Body of pancreas (tissue), 4 donors: ENCODE data around the gene ZNF555. TPM values are rescaled to one million over a fixed set of nuclear protein-coding genes. Genes with fewer than 3 reads are reported as not detected.

ENCODE experiments used
- ATAC-seq: fragments of 150-250 bp; one replicate; pipeline ENCODE4 v1.9.1; 2016
- DNase-seq, 4 donors: peaks; one replicate each; pipeline ENCODE4 v3.0.0-alpha.2; 2019
- H3K27ac ChIP-seq, 4 donors: fragments of 200-600 bp; sonication (generic); 1 replicate in 3 of 4; 2 replicates in 1 of 4; pipeline versions ENCODE4 v1.5.1 to v1.6.1; 2016 to 2019; ENCODE audit warnings: mild to moderate bottlenecking in 1 of 4, mixed read lengths in 1 of 4, moderate library complexity in 1 of 4
- H3K27me3 ChIP-seq, 2 donors: fragments of 200-600 bp; sonication (generic); one replicate each; pipeline ENCODE4 v1.6.0; 2016; ENCODE audit warnings: mild to moderate bottlenecking in 1 of 2
- H3K36me3 ChIP-seq, 2 donors: fragments of 200-600 bp; sonication (generic); replicated peaks in 1 of 2; 2 replicates each; pipeline ENCODE4 v1.5.1; 2016; ENCODE audit warnings: low read depth in 2 of 2; ENCODE audit not compliant: insufficient read depth in 1 of 2
- H3K4me1 ChIP-seq: fragments of 200-600 bp; sonication (generic); one replicate; pipeline ENCODE4 v1.6.0; 2016
- H3K4me3 ChIP-seq, 2 donors: fragments of 200-600 bp; sonication (generic); 1 replicate in 1 of 2; 2 replicates in 1 of 2; pipeline ENCODE4 v1.5.1; 2016 to 2019
- H3K9me3 ChIP-seq, 3 donors: fragments of 200-600 bp; sonication (generic); 1 replicate in 2 of 3; 2 replicates in 1 of 3; pipeline ENCODE4 v1.5.1; 2016
- CTCF ChIP-seq, 7 experiments: fragments of 450-650 bp in 4 of 7; fragments of 200-600 bp in 3 of 7; sonication (generic) in 3 of 7; IDR thresholded peaks; one replicate each; pipeline ENCODE4 v1.5.1; 2016 to 2019; ENCODE audit warnings: antibody characterized with exemption in 7 of 7
- POLR2A ChIP-seq, 3 donors: fragments of 450-650 bp; IDR thresholded peaks; one replicate each; pipeline ENCODE4 v1.6.1; 2016; ENCODE audit warnings: antibody characterized with exemption in 3 of 3, mild to moderate bottlenecking in 2 of 3
- WGBS, 2 donors: methylation state at CpG; one replicate each; pipeline ENCODE4 v1.1.5; 2017; 5-methylcytosine and 5-hydroxymethylcytosine counted together
- intact Hi-C: fragments of 100-400 bp; cut with DNase I; formaldehyde crosslinking; loops from one replicate; pipeline ENCODE4 v1.15.1; 2023
- total RNA-seq, 2 donors: library from RNA; depleted of rRNA; stranded (reverse); fragments of >200 nt; gene quantifications; one replicate each; pipeline ENCODE4 v1.1.0, GENCODE V29; 2016

ZNF555 gene
- total RNA-seq, 2 donors from 2014 or later, result 2.3 to 4.6 TPM

GRCh38 chr19:2823646-2824045 lies 17.6 kb upstream of the ZNF555 start:
- DNase-seq, result no peak
- no peak for ATAC-seq
- Histone ChIP-seq H3K9me3 (no peaks in the 10 kb centered on the region), H3K4me3 (no peak overlapping the region), H3K27ac (no peak overlapping the region), H3K36me3 (no peaks in the 10 kb centered on the region), H3K27me3 (no peaks in the 10 kb centered on the region), H3K4me1 (peaks cover 14% of the 10 kb centered on the region)
- WGBS, 2 donors, result 61 to 82% methylated on average over 3 to 9 of the region's 9 CpGs
- no peak for TF ChIP-seq POLR2A (IDR thresholded peaks at IDR 0.05)
- TF ChIP-seq CTCF (IDR thresholded peaks at IDR 0.05), result no peak
- intact Hi-C loops, result no loop called here

- peaks cover 14% of the 10 kb centered on the region for H3K4me1 ChIP-seq
- H3K9me3 ChIP-seq, result no peaks in the 10 kb centered on the region
- TF ChIP-seq POLR2A (IDR thresholded peaks at IDR 0.05) (no peak), CTCF (IDR thresholded peaks at IDR 0.05) (no peak)
- intact Hi-C loops, result no loop called here
- DNase-seq (no peak), ATAC-seq (no peak)
- 82% methylated on average over 8 of the region's 8 CpGs; no CpG with 5 or more reads in 1 of the 2 donors for WGBS, 2 donors
- no peak overlapping the region for H3K27ac ChIP-seq
- no peaks in the 10 kb centered on the region for H3K36me3 ChIP-seq
- no peaks in the 10 kb centered on the region for H3K27me3 ChIP-seq
- H3K4me3 ChIP-seq, result no peak overlapping the region
These were observed 17.1 kb upstream of the ZNF555 start for GRCh38 chr19:2824129-2824528.

GRCh38 chr19:2827022-2827421 lies 14.3 kb upstream of the ZNF555 start:
- Histone ChIP-seq H3K9me3 (peaks cover 0 to 4% (median 0%) of the 10 kb centered on the region in 3 donors), H3K27me3 (no peaks in the 10 kb centered on the region), H3K36me3 (no peaks in the 10 kb centered on the region), H3K4me3 (no peak overlapping the region), H3K27ac (no peak overlapping the region), H3K4me1 (no peaks in the 10 kb centered on the region)
- TF ChIP-seq POLR2A (IDR thresholded peaks at IDR 0.05) (no peak), CTCF (IDR thresholded peaks at IDR 0.05) (no peak)
- 86 to 94% methylated on average over 2 of the region's 2 CpGs for WGBS, 2 donors
- intact Hi-C loops, result no loop called here
- ATAC-seq (no peak), DNase-seq (no peak)

GRCh38 chr19:2827840-2828489 lies 13.3 kb upstream of the ZNF555 start:
- Histone ChIP-seq H3K27ac (no peak overlapping the region), H3K27me3 (no peaks in the 10 kb centered on the region), H3K9me3 (peaks cover 0 to 11% (median 0%) of the 10 kb centered on the region in 3 donors), H3K4me1 (no peaks in the 10 kb centered on the region), H3K36me3 (peaks cover 0 to 7% of the 10 kb centered on the region in 2 donors), H3K4me3 (no peak overlapping the region)
- ATAC-seq, result no peak
- intact Hi-C loops, result no loop called here
- TF ChIP-seq POLR2A (IDR thresholded peaks at IDR 0.05), result no peak
- no peak for TF ChIP-seq CTCF (IDR thresholded peaks at IDR 0.05)
- 94 to 96% methylated on average over 13 of the region's 13 CpGs for WGBS, 2 donors
- no peak for DNase-seq

GRCh38 chr19:2834294-2834871 lies 6.9 kb upstream of the ZNF555 start:
- Histone ChIP-seq H3K36me3 (peaks cover 6 to 19% of the 10 kb centered on the region in 2 donors), H3K27ac (no peak overlapping the region), H3K9me3 (peaks cover 0 to 33% (median 7%) of the 10 kb centered on the region in 3 donors), H3K4me1 (no peaks in the 10 kb centered on the region), H3K4me3 (no peak overlapping the region), H3K27me3 (no peaks in the 10 kb centered on the region)
- TF ChIP-seq POLR2A (IDR thresholded peaks at IDR 0.05) (no peak), CTCF (IDR thresholded peaks at IDR 0.05) (no peak)
- no peak for DNase-seq
- WGBS, 2 donors, result 91 to 96% methylated on average over 17 to 19 of the region's 19 CpGs
- ATAC-seq, result no peak
- intact Hi-C loops, result no loop called here
